Pancreas (tissue), 10 donors: ENCODE results near the gene SPTBN2. TPM values are rescaled to one million over a fixed set of nuclear protein-coding genes. Genes with fewer than 3 reads are reported as not detected.
"Not testable (repeated sequence)": the region's sequence is repeated elsewhere in the genome, so short reads cannot be mapped to it uniquely, and the experiment has no call there.

ENCODE experiments used
- ATAC-seq, 4 donors: fragments of 200-7000 bp; cut with Tn5 transposase; one replicate each; pipeline versions ENCODE4 v1.8.0 to v1.9.1; 2020; ENCODE audit warnings: mild to moderate bottlenecking in 4 of 4, moderate library complexity in 4 of 4
- DNase-seq, 6 donors: peaks; one replicate each; pipeline ENCODE4 v3.0.0-alpha.2; 2020
- FAIRE-seq: peaks from 2 replicates; lab custom pipeline; 2012; peaks lifted over from hg19 to GRCh38; lab: Jason Lieb, UNC
- H3K27ac ChIP-seq, 4 donors: fragments of 200-600 bp; sonication (generic); 1 replicate in 3 of 4; 2 replicates in 1 of 4; pipeline versions ENCODE4 v1.5.0 to v1.8.0; 2020
- H3K27me3 ChIP-seq, 4 donors: fragments of 200-600 bp; one replicate each; pipeline ENCODE4 v1.8.0; 2021
- H3K36me3 ChIP-seq, 3 donors: fragments of 200-600 bp; sonication (generic) in 1 of 3; one replicate each; pipeline versions ENCODE4 v1.5.0 to v1.8.0; 2020 to 2021
- H3K4me1 ChIP-seq, 3 donors: fragments of 200-600 bp; one replicate each; pipeline ENCODE4 v1.8.0; 2021
- H3K4me3 ChIP-seq, 4 donors: fragments of 200-600 bp; sonication (generic) in 2 of 4; one replicate each; pipeline versions ENCODE4 v1.5.0 to v1.8.0; 2020 to 2021
- H3K9me3 ChIP-seq, 4 donors: fragments of 200-600 bp; one replicate each; pipeline ENCODE4 v1.8.0; 2021
- CTCF ChIP-seq, 4 donors: fragments of 200-600 bp; sonication (generic) in 3 of 4; IDR thresholded peaks; one replicate each; pipeline versions ENCODE4 v1.5.0 to v1.8.0; 2021; ENCODE audit warnings: antibody characterized with exemption in 4 of 4
- WGBS, 2 donors: extraction: QIAGEN DNeasy Blood & Tissue Kit; methylation state at CpG; one replicate each; pipeline ENCODE4 v1.1.7; 2013; 5-methylcytosine and 5-hydroxymethylcytosine counted together
- intact Hi-C, 3 donors: fragments of 100-400 bp; cut with DNase I; formaldehyde crosslinking; loops; one replicate each; pipeline versions ENCODE4 v1.11.1 to v1.14.2; 2022
- polyA plus RNA-seq, 2 donors: library from polyadenylated mRNA; stranded (reverse); fragments of 200-250 nt; gene quantifications; one replicate each; pipeline ENCODE4 v1.2.3, GENCODE V29; 2013
- total RNA-seq, 6 donors: library from RNA; stranded (reverse); fragmentation: NEBNext Ultra II Directional in 4 of 6; extraction: Animal tissue kit (Norgen Biotek cat#: 25700) in 4 of 6; gene quantifications; one replicate each; pipeline versions ENCODE4 v1.2.1 to v1.2.4, GENCODE V29; 2021 to 2023
- donor health status: healthy with polysubstance abuse.
- donor health status: DM: no; HTN: no; CAD: no; lungs with moderate emphysema.
- donor health status: DM: no; HTN: no; CAD: no.
- donor health status: control.
- donor health status: control.
- donor health status: Bipolar disorder and iron deficiency.
- donor health status: DM: yes; HTN: yes; CAD: no.
- donor health status: DM: no; HTN: no; CAD: no.
- donor health status: DM: no; HTN: no; CAD: no.
- donor health status: DM: yes; HTN: yes; CAD: no.

SPTBN2 gene
- total and polyA plus RNA-seq, 8 donors = 17.8 to 59.8 (median 38.7) TPM

GRCh38 chr11:66725647-66726046 lies 3.4 kb downstream of the SPTBN2 start:
- Histone ChIP-seq H3K27me3 (no peaks in the 10 kb centered on the region), H3K27ac (no peak overlapping the region), H3K4me1 (peaks cover 1 to 8% (median 7%) of the 10 kb centered on the region in 3 donors), H3K4me3 (no peak overlapping the region), H3K36me3 (no peaks in the 10 kb centered on the region), H3K9me3 (no peaks in the 10 kb centered on the region)
- ATAC-seq = no peak
- no peak for DNase-seq
- intact Hi-C loops = no loop called here
- WGBS, 2 donors = 60 to 65% methylated on average over 10 of the region's 10 CpGs
- TF ChIP-seq CTCF (IDR thresholded peaks at IDR 0.05) = no peak
- no peak for FAIRE-seq

GRCh38 chr11:66725114-66725513 lies 3.9 kb downstream of the SPTBN2 start:
- Histone ChIP-seq H3K4me3 (no peak overlapping the region), H3K27ac (no peak overlapping the region), H3K27me3 (no peaks in the 10 kb centered on the region), H3K36me3 (no peaks in the 10 kb centered on the region), H3K4me1 (peaks cover 4 to 11% (median 9%) of the 10 kb centered on the region in 3 donors), H3K9me3 (no peaks in the 10 kb centered on the region)
- DNase-seq = no peak
- intact Hi-C loops = no loop called here
- no peak for ATAC-seq
- no peak for TF ChIP-seq CTCF (IDR thresholded peaks at IDR 0.05)
- WGBS, 2 donors = 91 to 92% methylated on average over 1 of the region's 1 CpG
- no peak for FAIRE-seq

- H3K9me3 ChIP-seq, intact Hi-C loops, H3K36me3 ChIP-seq, H3K4me3 ChIP-seq, H3K27me3 ChIP-seq, DNase-seq, ATAC-seq, H3K27ac ChIP-seq, FAIRE-seq: not testable (repeated sequence)
- H3K4me1 ChIP-seq = peaks cover 13 to 21% (median 17%) of the 10 kb centered on the region in 3 donors
- 85 to 94% methylated on average over 5 of the region's 5 CpGs for WGBS, 2 donors
These were observed 4.8 kb downstream of the SPTBN2 start for GRCh38 chr11:66724167-66724566.

- intact Hi-C loops = no loop called here
- TF ChIP-seq CTCF (IDR thresholded peaks at IDR 0.05) = no peak
- Histone ChIP-seq H3K4me3 (no peak overlapping the region), H3K27ac (no peak overlapping the region), H3K4me1 (peaks cover 17 to 25% (median 18%) of the 10 kb centered on the region in 3 donors), H3K9me3 (no peaks in the 10 kb centered on the region), H3K27me3 (no peaks in the 10 kb centered on the region), H3K36me3 (no peaks in the 10 kb centered on the region)
- 88 to 94% methylated on average over 5 of the region's 5 CpGs for WGBS, 2 donors
- FAIRE-seq = no peak
- DNase-seq = no peak
- ATAC-seq = no peak
These were observed 5.3 kb downstream of the SPTBN2 start for GRCh38 chr11:66723693-66724092.

GRCh38 chr11:66722745-66723651 lies 6.0 kb downstream of the SPTBN2 start:
- WGBS, 2 donors = 65 to 67% methylated on average over 16 of the region's 16 CpGs
- intact Hi-C loops = no loop called here
- DNase-seq = no peak
- H3K27me3 ChIP-seq = no peaks in the 10 kb centered on the region
- no peak for TF ChIP-seq CTCF (IDR thresholded peaks at IDR 0.05)
- peaks cover 17 to 25% (median 19%) of the 10 kb centered on the region in 3 donors for H3K4me1 ChIP-seq
- no peak overlapping the region for H3K27ac ChIP-seq
- H3K4me3 ChIP-seq = no peak overlapping the region
- H3K36me3 ChIP-seq = no peaks in the 10 kb centered on the region
- H3K9me3 ChIP-seq = no peaks in the 10 kb centered on the region
- no peak for ATAC-seq
- no peak for FAIRE-seq
